Esophagus muscularis mucosa (tissue), 3 donors: ENCODE results near the gene ACSL6.

Experiments used
- CTCF ChIP-seq, 3 experiments: fragments of 200-600 bp in 2 of 3; fragments of 450-650 bp in 1 of 3; sonication (generic) in 2 of 3; IDR thresholded peaks; one replicate each; pipeline ENCODE4 v1.5.1; 2017 to 2019; ENCODE audit warnings: antibody characterized with exemption in 3 of 3, mild to moderate bottlenecking in 2 of 3, moderate library complexity in 1 of 3
- POLR2A ChIP-seq: fragments of 450-650 bp; IDR thresholded peaks from one replicate; pipeline ENCODE4 v1.6.1; 2017; ENCODE audit warnings: antibody characterized with exemption, moderate library complexity, mild to moderate bottlenecking, low read depth
- POLR2AphosphoS5 ChIP-seq, 2 donors: sonication (generic); formaldehyde crosslinking; IDR thresholded peaks; one replicate each; pipeline ENCODE4 v1.6.1; 2017; ENCODE audit warnings: antibody characterized with exemption in 2 of 2

GRCh38 chr5:132059043-132059695 lies 47.7 kb upstream of the ACSL6 start:
- TF ChIP-seq CTCF (IDR thresholded peaks at IDR 0.05): no peak
- TF ChIP-seq POLR2AphosphoS5 (IDR thresholded peaks at IDR 0.05): no peak
- no peak for TF ChIP-seq POLR2A
